Activated B cell treated with CpG ODN at 0.5 μM for 24 hours (primary cell): ENCODE results near the gene ESYT2. TPM values are rescaled to one million over a fixed set of nuclear protein-coding genes. Genes with fewer than 3 reads are reported as not detected.

Source experiments
- ATAC-seq: fragments of 200-7000 bp; cut with Tn5 transposase; one replicate; pipeline ENCODE4 v1.10.0; 2021; ENCODE audit warnings: low read depth, mild to moderate bottlenecking, moderate library complexity
- CTCF ChIA-PET: fragments of 350-600 bp; sonication (Branson Sonifier 250); formaldehyde crosslinking; loops from one replicate; lab custom pipeline; 2021; ENCODE audit warnings: antibody characterized with exemption; lab: Charles Lee
- POLR2A ChIA-PET: fragments of 350-600 bp; sonication (Branson Sonifier 250); formaldehyde crosslinking; loops from one replicate; lab custom pipeline; 2021; ENCODE audit warnings: antibody characterized with exemption; lab: Charles Lee
- DNase-seq: peaks from one replicate; pipeline ENCODE4 v3.0.0; 2022
- H3K27ac Mint-ChIP-seq: one replicate; pipeline ENCODE4 v1.8.0; 2020; ENCODE audit warnings: mixed read lengths
- H3K27me3 Mint-ChIP-seq: one replicate; pipeline ENCODE4 v1.8.0; 2021; ENCODE audit warnings: mixed read lengths
- H3K36me3 Mint-ChIP-seq: one replicate; pipeline ENCODE4 v1.8.0; 2021; ENCODE audit warnings: low read depth, mixed read lengths
- H3K4me1 Mint-ChIP-seq: one replicate; pipeline ENCODE4 v1.8.0; 2021; ENCODE audit warnings: mixed read lengths
- H3K4me3 Mint-ChIP-seq: one replicate; pipeline ENCODE4 v1.8.0; 2020; ENCODE audit warnings: mild to moderate bottlenecking, mixed read lengths
- H3K9me3 Mint-ChIP-seq: one replicate; pipeline ENCODE4 v1.8.0; 2020; ENCODE audit warnings: mixed read lengths
- intact Hi-C: fragments of 100-400 bp; cut with micrococcal nuclease; formaldehyde crosslinking; loops from one replicate; pipeline ENCODE4 v1.15.1; 2024
- total RNA-seq: library from RNA; stranded (reverse); gene quantifications from 2 replicates; pipeline ENCODE4 v1.2.3, GENCODE V29; 2022
- TF ChIP-seq, protein P1 (sequence below): fragments of 200-600 bp; IDR thresholded peaks from one replicate; pipeline ENCODE4 v1.8.0; 2022; ENCODE audit warnings: antibody characterized with exemption, mild to moderate bottlenecking

The ESYT2 gene
- total RNA-seq, 1 donor from 2014 or later, result 21.3 TPM

DNA sequence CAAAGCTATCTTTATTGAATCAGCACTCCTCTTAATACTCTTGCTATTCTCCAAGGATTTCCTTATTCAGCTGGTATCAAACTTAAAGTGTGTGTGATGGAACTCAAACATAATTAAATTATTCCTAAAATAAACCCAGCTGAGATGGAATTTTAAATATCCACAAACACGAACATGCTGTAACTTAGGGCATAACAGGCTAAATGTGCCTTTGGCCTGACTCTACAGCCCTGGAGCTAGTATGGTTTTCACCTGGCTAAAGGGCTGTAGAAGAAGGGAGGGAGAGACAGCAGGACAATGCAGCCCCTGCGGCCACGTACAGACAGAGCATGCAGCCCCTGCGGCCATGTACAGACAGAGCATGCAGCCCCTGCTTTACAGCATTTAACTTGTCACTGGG is 34.0 kb downstream of the ESYT2 start:
- Mint-ChIP-seq H3K27ac (no peak overlapping the region), H3K27me3 (no peaks in the 10 kb centered on the region), H3K9me3 (no peaks in the 10 kb centered on the region), H3K4me3 (no peak overlapping the region), H3K4me1 (no peaks in the 10 kb centered on the region), H3K36me3 (peaks cover 61% of the 10 kb centered on the region)
- CTCF ChIA-PET, result no interaction called here
- intact Hi-C loops, result no loop called here
- no peak for ATAC-seq
- TF ChIP-seq, protein P1, sequence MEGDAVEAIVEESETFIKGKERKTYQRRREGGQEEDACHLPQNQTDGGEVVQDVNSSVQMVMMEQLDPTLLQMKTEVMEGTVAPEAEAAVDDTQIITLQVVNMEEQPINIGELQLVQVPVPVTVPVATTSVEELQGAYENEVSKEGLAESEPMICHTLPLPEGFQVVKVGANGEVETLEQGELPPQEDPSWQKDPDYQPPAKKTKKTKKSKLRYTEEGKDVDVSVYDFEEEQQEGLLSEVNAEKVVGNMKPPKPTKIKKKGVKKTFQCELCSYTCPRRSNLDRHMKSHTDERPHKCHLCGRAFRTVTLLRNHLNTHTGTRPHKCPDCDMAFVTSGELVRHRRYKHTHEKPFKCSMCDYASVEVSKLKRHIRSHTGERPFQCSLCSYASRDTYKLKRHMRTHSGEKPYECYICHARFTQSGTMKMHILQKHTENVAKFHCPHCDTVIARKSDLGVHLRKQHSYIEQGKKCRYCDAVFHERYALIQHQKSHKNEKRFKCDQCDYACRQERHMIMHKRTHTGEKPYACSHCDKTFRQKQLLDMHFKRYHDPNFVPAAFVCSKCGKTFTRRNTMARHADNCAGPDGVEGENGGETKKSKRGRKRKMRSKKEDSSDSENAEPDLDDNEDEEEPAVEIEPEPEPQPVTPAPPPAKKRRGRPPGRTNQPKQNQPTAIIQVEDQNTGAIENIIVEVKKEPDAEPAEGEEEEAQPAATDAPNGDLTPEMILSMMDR, result no peak
- POLR2A ChIA-PET, result no interaction called here
- DNase-seq, result no peak

DNA sequence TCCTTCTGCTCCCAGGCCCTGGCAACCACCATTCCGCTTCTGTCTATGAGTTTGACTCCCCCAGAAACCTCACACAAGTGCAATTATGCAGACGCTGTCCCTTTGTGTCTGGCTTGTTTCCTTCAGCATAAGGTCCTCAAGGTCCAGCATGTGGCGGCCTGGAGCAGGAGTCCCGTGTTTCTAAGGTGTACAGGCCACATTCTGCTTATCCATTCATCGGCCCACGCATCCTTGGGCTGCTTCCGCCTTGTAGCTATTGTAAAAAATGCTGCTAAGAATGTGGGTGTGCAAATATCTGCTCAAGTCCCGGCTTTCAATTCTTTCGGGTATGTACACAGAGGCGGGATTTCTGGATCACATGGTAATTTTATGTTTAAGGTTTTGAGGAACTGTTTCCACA is 38.2 kb downstream of the ESYT2 start:
- no peaks in the 10 kb centered on the region for H3K27me3 Mint-ChIP-seq
- H3K9me3 Mint-ChIP-seq, result no peaks in the 10 kb centered on the region
- TF ChIP-seq, protein P1, result no peak
- CTCF ChIA-PET, result no interaction called here
- ATAC-seq, result no peak
- H3K4me1 Mint-ChIP-seq, result no peaks in the 10 kb centered on the region
- intact Hi-C loops, result no loop called here
- no peak overlapping the region for H3K27ac Mint-ChIP-seq
- no peak overlapping the region for H3K4me3 Mint-ChIP-seq
- DNase-seq, result no peak
- H3K36me3 Mint-ChIP-seq, result peaks cover 73% of the 10 kb centered on the region
- POLR2A ChIA-PET, result no interaction called here

- no peak overlapping the region for H3K4me3 Mint-ChIP-seq
- no peak for DNase-seq
- H3K9me3 Mint-ChIP-seq, result no peaks in the 10 kb centered on the region
- no peaks in the 10 kb centered on the region for H3K27me3 Mint-ChIP-seq
- no peaks in the 10 kb centered on the region for H3K4me1 Mint-ChIP-seq
- intact Hi-C loops, result loop anchor here (5.0 kb wide), 1 partner anchor 37 kb away; the partner anchor contains the start of gene ESYT2
- H3K36me3 Mint-ChIP-seq, result peaks cover 62% of the 10 kb centered on the region
- ATAC-seq, result no peak
- TF ChIP-seq, protein P1, result no peak
- ChIA-PET CTCF (no interaction called here), POLR2A (no interaction called here)
- H3K27ac Mint-ChIP-seq, result no peak overlapping the region
Measured at GRCh38 chr7:158789842-158790241, 39.5 kb downstream of the ESYT2 start.

DNA sequence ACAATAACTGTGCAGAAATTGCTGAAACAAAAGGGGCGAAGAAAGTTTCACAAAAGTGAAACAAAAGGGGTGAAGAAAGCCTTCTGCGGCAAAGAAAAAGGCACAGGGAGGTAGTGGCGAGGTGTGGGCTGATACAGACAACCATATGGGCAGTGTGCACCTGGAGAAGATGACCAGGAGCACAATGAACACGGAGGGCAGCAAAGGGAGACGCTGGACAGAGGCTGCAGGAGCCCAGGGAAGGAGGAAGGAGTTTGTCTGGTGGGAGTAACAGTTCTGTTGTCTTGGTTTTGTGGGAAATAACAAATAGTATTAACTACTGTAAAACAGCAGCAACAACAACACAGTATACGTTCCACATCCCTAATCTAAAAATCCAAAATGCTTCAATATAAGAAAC is 42.4 kb downstream of the ESYT2 start:
- ChIA-PET POLR2A (no interaction called here), CTCF (no interaction called here)
- TF ChIP-seq, protein P1, result no peak
- Mint-ChIP-seq H3K4me1 (no peaks in the 10 kb centered on the region), H3K36me3 (peaks cover 44% of the 10 kb centered on the region), H3K4me3 (no peak overlapping the region), H3K27me3 (no peaks in the 10 kb centered on the region), H3K9me3 (no peaks in the 10 kb centered on the region), H3K27ac (no peak overlapping the region)
- intact Hi-C loops, result loop anchor here (5.0 kb wide), 1 partner anchor 40 kb away; the partner anchor contains the start of gene ESYT2
- DNase-seq (no peak), ATAC-seq (no peak)

- ChIA-PET POLR2A (no interaction called here), CTCF (no interaction called here)
- intact Hi-C loops, result no loop called here
- ATAC-seq, result no peak
- TF ChIP-seq, protein P1, result no peak
- no peaks in the 10 kb centered on the region for H3K27me3 Mint-ChIP-seq
- H3K9me3 Mint-ChIP-seq, result no peaks in the 10 kb centered on the region
- no peak for DNase-seq
- H3K4me3 Mint-ChIP-seq, result no peak overlapping the region
- no peaks in the 10 kb centered on the region for H3K4me1 Mint-ChIP-seq
- peaks cover 24% of the 10 kb centered on the region for H3K36me3 Mint-ChIP-seq
- H3K27ac Mint-ChIP-seq, result no peak overlapping the region
Measured at GRCh38 chr7:158784270-158784669, 45.0 kb downstream of the ESYT2 start.
